ENCODE measurements around the gene ALG8.
"Not testable (repeated sequence)": the region's sequence is repeated elsewhere in the genome, so short reads cannot be mapped to it uniquely, and the experiment has no call there.

ALG8 gene

GRCh38 chr11:78109081-78110015 lies 30.1 kb downstream of the ALG8 start:
- DNase-seq (ENCODE audit: low read depth), result no peak
- TF ChIP-seq CTCF (IDR thresholded peaks at IDR 0.05; ENCODE audit: insufficient read depth, low read depth, low read length, missing control alignments), result no peak

GRCh38 chr11:78100676-78101472 lies 38.6 kb downstream of the ALG8 start:
- TF ChIP-seq CTCF (IDR thresholded peaks at IDR 0.05; ENCODE audit: insufficient read depth, low read depth, low read length, missing control alignments), result no peak
- no peak overlapping the region for H3K4me3 ChIP-seq (ENCODE audit: low read length)
- no peak for DNase-seq (ENCODE audit: low read depth)

More at GRCh38 chr11:78109081-78110015, 30.1 kb downstream of the ALG8 start:
- no peak overlapping the region for H3K4me3 ChIP-seq (ENCODE audit: low read length)

- no peak for TF ChIP-seq CTCF (IDR thresholded peaks at IDR 0.05; ENCODE audit: insufficient read depth, low read depth, low read length, missing control alignments)
- DNase-seq (ENCODE audit: low read depth), result no peak
- H3K4me3 ChIP-seq (ENCODE audit: low read length), result no peak overlapping the region
These were observed 39.2 kb downstream of the ALG8 start for GRCh38 chr11:78100261-78100660.

- DNase-seq (ENCODE audit: low read depth), result no peak
- TF ChIP-seq CTCF (IDR thresholded peaks at IDR 0.05; ENCODE audit: insufficient read depth, low read depth, low read length, missing control alignments), result no peak
- no peak overlapping the region for H3K4me3 ChIP-seq (ENCODE audit: low read length)
These were observed 39.8 kb downstream of the ALG8 start for GRCh38 chr11:78099666-78100065.

- DNase-seq (ENCODE audit: low read depth), result no peak
- no peak overlapping the region for H3K4me3 ChIP-seq (ENCODE audit: low read length)
- TF ChIP-seq CTCF (IDR thresholded peaks at IDR 0.05; ENCODE audit: insufficient read depth, low read depth, low read length, missing control alignments), result no peak
These were observed 41.6 kb downstream of the ALG8 start for GRCh38 chr11:78097666-78098385.

- no peak for TF ChIP-seq CTCF (IDR thresholded peaks at IDR 0.05; ENCODE audit: insufficient read depth, low read depth, low read length, missing control alignments)
- DNase-seq (ENCODE audit: low read depth), result no peak
- no peak overlapping the region for H3K4me3 ChIP-seq (ENCODE audit: low read length)
These were observed 45.2 kb downstream of the ALG8 start for GRCh38 chr11:78094250-78094649.

GRCh38 chr11:78086521-78087074 lies 52.8 kb downstream of the ALG8 start:
- DNase-seq (ENCODE audit: low read depth), result not testable (repeated sequence)

More at GRCh38 chr11:78086521-78087074, 52.8 kb downstream of the ALG8 start:
- not testable (repeated sequence) for H3K4me3 ChIP-seq (ENCODE audit: low read length)

Measured in epithelial cell of esophagus (primary cell).